Body of pancreas (tissue), 4 donors: ENCODE measurements around the gene COL7A1. TPM values are rescaled to one million over a fixed set of nuclear protein-coding genes. Genes with fewer than 3 reads are reported as not detected.
"Not testable (repeated sequence)": the region's sequence is repeated elsewhere in the genome, so short reads cannot be mapped to it uniquely, and the experiment has no call there.

ENCODE experiments used
- ATAC-seq: fragments of 150-250 bp; one replicate; pipeline ENCODE4 v1.9.1; 2016
- DNase-seq, 4 donors: peaks; one replicate each; pipeline ENCODE4 v3.0.0-alpha.2; 2019
- H3K27ac ChIP-seq, 4 donors: fragments of 200-600 bp; sonication (generic); 1 replicate in 3 of 4; 2 replicates in 1 of 4; pipeline versions ENCODE4 v1.5.1 to v1.6.1; 2016 to 2019; ENCODE audit warnings: mild to moderate bottlenecking in 1 of 4, mixed read lengths in 1 of 4, moderate library complexity in 1 of 4
- H3K27me3 ChIP-seq, 2 donors: fragments of 200-600 bp; sonication (generic); one replicate each; pipeline ENCODE4 v1.6.0; 2016; ENCODE audit warnings: mild to moderate bottlenecking in 1 of 2
- H3K36me3 ChIP-seq, 2 donors: fragments of 200-600 bp; sonication (generic); replicated peaks in 1 of 2; 2 replicates each; pipeline ENCODE4 v1.5.1; 2016; ENCODE audit warnings: low read depth in 2 of 2; ENCODE audit not compliant: insufficient read depth in 1 of 2
- H3K4me1 ChIP-seq: fragments of 200-600 bp; sonication (generic); one replicate; pipeline ENCODE4 v1.6.0; 2016
- H3K4me3 ChIP-seq, 2 donors: fragments of 200-600 bp; sonication (generic); 1 replicate in 1 of 2; 2 replicates in 1 of 2; pipeline ENCODE4 v1.5.1; 2016 to 2019
- H3K9me3 ChIP-seq, 3 donors: fragments of 200-600 bp; sonication (generic); 1 replicate in 2 of 3; 2 replicates in 1 of 3; pipeline ENCODE4 v1.5.1; 2016
- POLR2A ChIP-seq, 3 donors: fragments of 450-650 bp; IDR thresholded peaks; one replicate each; pipeline ENCODE4 v1.6.1; 2016; ENCODE audit warnings: antibody characterized with exemption in 3 of 3, mild to moderate bottlenecking in 2 of 3
- WGBS, 2 donors: methylation state at CpG; one replicate each; pipeline ENCODE4 v1.1.5; 2017; 5-methylcytosine and 5-hydroxymethylcytosine counted together
- intact Hi-C: fragments of 100-400 bp; cut with DNase I; formaldehyde crosslinking; loops from one replicate; pipeline ENCODE4 v1.15.1; 2023
- total RNA-seq, 2 donors: library from RNA; depleted of rRNA; stranded (reverse); fragments of >200 nt; gene quantifications; one replicate each; pipeline ENCODE4 v1.1.0, GENCODE V29; 2016
- TF ChIP-seq, protein P1 (sequence below), 7 experiments: fragments of 450-650 bp in 4 of 7; fragments of 200-600 bp in 3 of 7; sonication (generic) in 3 of 7; IDR thresholded peaks; one replicate each; pipeline ENCODE4 v1.5.1; 2016 to 2019; ENCODE audit warnings: antibody characterized with exemption in 7 of 7

The COL7A1 gene
- total RNA-seq, 2 donors from 2014 or later, result 0.52 to 2.3 TPM

DNA sequence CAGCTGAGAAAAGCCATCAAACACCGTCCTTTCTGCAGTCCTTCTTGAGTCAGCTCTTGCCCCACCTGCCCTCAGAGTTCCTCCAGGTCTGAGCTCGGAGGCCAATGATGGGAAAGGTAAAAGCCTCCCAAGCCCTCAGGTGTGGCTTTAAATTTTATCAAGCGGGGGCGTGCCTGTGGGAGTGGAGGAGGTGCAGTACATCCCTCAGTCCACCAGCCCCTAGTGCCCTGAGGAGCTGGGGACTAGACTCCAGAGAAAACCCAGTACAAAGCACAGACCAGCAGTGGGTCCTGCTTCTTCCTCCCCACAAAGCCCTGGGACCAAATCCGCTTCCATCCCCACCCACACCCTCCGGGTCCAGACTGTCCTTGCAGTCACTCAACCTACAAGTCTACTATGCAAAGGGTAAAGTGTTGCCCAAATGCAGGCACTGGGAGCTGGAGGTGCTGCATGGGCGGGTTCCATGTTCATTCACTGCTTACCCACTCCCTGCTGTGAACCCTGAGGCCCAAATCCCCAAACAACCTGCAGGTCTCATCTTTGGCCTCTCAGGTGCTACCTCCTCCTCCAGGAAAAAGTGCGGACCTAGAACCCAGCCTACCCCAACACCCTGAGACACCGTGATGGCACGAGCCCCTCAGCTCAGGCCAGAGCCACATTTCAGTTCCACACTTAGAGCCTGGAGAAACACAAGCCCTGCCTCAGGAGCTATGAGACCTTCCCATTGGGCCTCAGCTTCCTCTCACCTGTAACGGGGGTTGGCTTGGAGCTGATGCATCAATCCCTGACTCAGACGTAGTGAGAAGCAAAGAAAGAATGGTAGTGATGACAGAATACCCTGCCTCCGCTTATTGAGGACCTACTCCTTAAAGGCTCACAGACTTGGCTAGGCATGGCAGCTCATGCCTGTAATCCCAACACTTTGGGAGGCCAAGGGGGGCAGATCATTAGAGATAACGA, 41.0 kb downstream of the COL7A1 start:
- H3K27me3 ChIP-seq, result no peaks in the 10 kb centered on the region
- WGBS, 2 donors, result 62% methylated on average over 11 to 14 of the region's 14 CpGs
- no peak overlapping the region for H3K4me3 ChIP-seq
- DNase-seq (no peak), ATAC-seq (no peak)
- intact Hi-C loops, result no loop called here
- no peaks in the 10 kb centered on the region for H3K36me3 ChIP-seq
- H3K9me3 ChIP-seq, result no peaks in the 10 kb centered on the region
- peak overlapping the region; percentile 81 to 93 (median 88) for H3K27ac ChIP-seq
- TF ChIP-seq, protein P1, sequence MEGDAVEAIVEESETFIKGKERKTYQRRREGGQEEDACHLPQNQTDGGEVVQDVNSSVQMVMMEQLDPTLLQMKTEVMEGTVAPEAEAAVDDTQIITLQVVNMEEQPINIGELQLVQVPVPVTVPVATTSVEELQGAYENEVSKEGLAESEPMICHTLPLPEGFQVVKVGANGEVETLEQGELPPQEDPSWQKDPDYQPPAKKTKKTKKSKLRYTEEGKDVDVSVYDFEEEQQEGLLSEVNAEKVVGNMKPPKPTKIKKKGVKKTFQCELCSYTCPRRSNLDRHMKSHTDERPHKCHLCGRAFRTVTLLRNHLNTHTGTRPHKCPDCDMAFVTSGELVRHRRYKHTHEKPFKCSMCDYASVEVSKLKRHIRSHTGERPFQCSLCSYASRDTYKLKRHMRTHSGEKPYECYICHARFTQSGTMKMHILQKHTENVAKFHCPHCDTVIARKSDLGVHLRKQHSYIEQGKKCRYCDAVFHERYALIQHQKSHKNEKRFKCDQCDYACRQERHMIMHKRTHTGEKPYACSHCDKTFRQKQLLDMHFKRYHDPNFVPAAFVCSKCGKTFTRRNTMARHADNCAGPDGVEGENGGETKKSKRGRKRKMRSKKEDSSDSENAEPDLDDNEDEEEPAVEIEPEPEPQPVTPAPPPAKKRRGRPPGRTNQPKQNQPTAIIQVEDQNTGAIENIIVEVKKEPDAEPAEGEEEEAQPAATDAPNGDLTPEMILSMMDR (IDR thresholded peaks at IDR 0.05), result no peak
- TF ChIP-seq POLR2A (IDR thresholded peaks at IDR 0.05), result no peak
- peaks cover 77% of the 10 kb centered on the region for H3K4me1 ChIP-seq

- Histone ChIP-seq H3K9me3 (no peaks in the 10 kb centered on the region), H3K27ac (peak overlapping the region; percentile 81 to 93 (median 88)), H3K27me3 (no peaks in the 10 kb centered on the region), H3K4me3 (no peak overlapping the region), H3K36me3 (no peaks in the 10 kb centered on the region), H3K4me1 (peaks cover 81% of the 10 kb centered on the region)
- no peak for TF ChIP-seq POLR2A (IDR thresholded peaks at IDR 0.05)
- TF ChIP-seq, protein P1 (IDR thresholded peaks at IDR 0.05), result no peak
- ATAC-seq, result no peak
- DNase-seq, result no peak
- WGBS, 2 donors, result 68 to 81% methylated on average over 5 of the region's 5 CpGs
- intact Hi-C loops, result no loop called here
Observed at GRCh38 chr3:48553361-48553760, 41.8 kb downstream of the COL7A1 start.

GRCh38 chr3:48552111-48552951, 42.8 kb downstream of the COL7A1 start:
- Histone ChIP-seq H3K27ac (peak overlapping the region; percentile 81 to 93 (median 88)), H3K27me3 (no peaks in the 10 kb centered on the region), H3K4me1 (peaks cover 70% of the 10 kb centered on the region), H3K36me3 (no peaks in the 10 kb centered on the region), H3K4me3 (no peak overlapping the region), H3K9me3 (no peaks in the 10 kb centered on the region)
- intact Hi-C loops, result no loop called here
- peak in 2 of 3 donors; percentile 40 to 45 for TF ChIP-seq POLR2A (IDR thresholded peaks at IDR 0.05)
- TF ChIP-seq, protein P1 (IDR thresholded peaks at IDR 0.05), result no peak
- DNase-seq (peak; percentile 89 to 94 (median 93)), ATAC-seq (peak; percentile 54)
- 22 to 32% methylated on average over 13 to 14 of the region's 14 CpGs for WGBS, 2 donors

DNA sequence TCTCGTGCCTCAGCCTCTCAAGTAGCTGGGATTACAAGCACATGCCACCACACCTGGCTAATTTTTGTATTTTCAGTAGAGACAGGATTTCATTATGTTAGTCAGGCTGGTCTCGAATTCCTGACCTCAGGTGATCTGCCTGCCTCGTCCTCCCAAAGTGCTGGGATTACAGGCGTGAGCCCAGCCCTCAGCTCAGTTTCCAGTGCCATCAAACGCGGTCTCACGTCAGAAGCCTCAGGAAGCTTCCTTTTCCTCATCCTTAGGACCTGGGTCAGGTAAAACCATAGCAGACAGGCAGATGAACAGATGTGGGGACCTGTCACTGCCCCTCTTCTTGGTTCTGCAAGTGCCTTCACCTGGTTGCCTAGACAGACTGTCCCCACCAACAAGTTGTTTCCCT, 43.5 kb downstream of the COL7A1 start:
- Histone ChIP-seq H3K4me1 (peaks cover 67% of the 10 kb centered on the region), H3K27ac (peak overlapping the region; percentile 81 to 93 (median 88))
- H3K9me3 ChIP-seq, intact Hi-C loops, H3K36me3 ChIP-seq, DNase-seq, H3K27me3 ChIP-seq, H3K4me3 ChIP-seq, ATAC-seq: not testable (repeated sequence)
- 59 to 86% methylated on average over 6 to 7 of the region's 7 CpGs for WGBS, 2 donors
